HepG2 (cell line): Measurements from ENCODE around the gene TBC1D24. TPM values are rescaled to one million over a fixed set of nuclear protein-coding genes. Genes with fewer than 3 reads are reported as not detected.

Experiments
- ATAC-seq: fragments of 200-7000 bp; cut with Tn5 transposase; 3 replicates; pipeline ENCODE4 v1.9.1; 2020; ENCODE audit warnings: mild to moderate bottlenecking, moderate library complexity
- BruUV-seq: library from RNA; stranded (reverse); fragments of 400-500 nt; replicated peaks from 2 replicates; lab custom pipeline; 2021; lab: Mats Ljungman, UMichigan
- CTCF ChIA-PET: fragments of 300-600 bp; formaldehyde crosslinking; extraction: SDS; loops from one replicate; lab custom pipeline; 2021; ENCODE audit warnings: low total read pairs, inconsistent platforms, low intra/inter-chr PET ratio; lab: Yijun Ruan, JAX
- POLR2A ChIA-PET: fragments of 350-600 bp; sonication (Branson Sonifier 250); formaldehyde crosslinking; loops from one replicate; lab custom pipeline; 2020; ENCODE audit warnings: antibody characterized with exemption, inconsistent platforms; lab: Yijun Ruan, JAX
- DNase-seq: peaks from one replicate; pipeline ENCODE4 v3.0.0-alpha.2; 2015; ENCODE audit warnings: low spot score
- FAIRE-seq: peaks from 3 replicates; lab custom pipeline; 2011; peaks lifted over from hg19 to GRCh38; lab: Jason Lieb, UNC
- H2AFZ ChIP-seq: one replicate; pipeline ENCODE4 v1.6.1; 2011; ENCODE audit warnings: low read length, inconsistent platforms
- H3K27ac ChIP-seq: fragments of 300-600 bp; 3 replicates; pipeline ENCODE4 v1.8.0; 2011; ENCODE audit warnings: mixed run types, mild to moderate bottlenecking, mixed read lengths, low read length, inconsistent platforms; ENCODE audit not compliant: insufficient read depth; ENCODE audit errors: extremely low read length
- H3K27me3 ChIP-seq, 2 experiments: fragments of 200-600 bp in 1 of 2; 2 replicates in 1 of 2; 3 replicates in 1 of 2; pipeline versions ENCODE4 v1.6.0 to v1.8.0; 2011; ENCODE audit warnings: low read length in 2 of 2, mild to moderate bottlenecking in 2 of 2, moderate library complexity in 2 of 2, inconsistent platforms in 1 of 2; ENCODE audit not compliant: insufficient read depth in 2 of 2, control insufficient read depth in 1 of 2
- H3K36me3 ChIP-seq, 2 experiments: fragments of 200-600 bp in 1 of 2; replicated peaks in 1 of 2; 2 replicates in 1 of 2; 3 replicates in 1 of 2; pipeline versions ENCODE4 v1.5.1 to v1.8.0; 2011; ENCODE audit warnings: low read length in 2 of 2, inconsistent platforms in 1 of 2; ENCODE audit not compliant: insufficient read depth in 2 of 2, control insufficient read depth in 1 of 2
- H3K4me1 ChIP-seq: 2 replicates; pipeline ENCODE4 v1.5.1; 2012; ENCODE audit warnings: low read length, inconsistent platforms; ENCODE audit not compliant: insufficient read depth
- H3K4me2 ChIP-seq: 2 replicates; pipeline ENCODE4 v1.6.0; 2011; ENCODE audit warnings: low read depth, low read length, inconsistent platforms
- H3K4me3 ChIP-seq, 3 experiments: fragments of 200-600 bp in 1 of 3; sonication (generic), shearing (Covaris generic) in 1 of 3; replicated peaks in 1 of 3; 2 replicates each; pipeline ENCODE4 v1.5.1; 2011 to 2016; ENCODE audit warnings: low read length in 3 of 3, inconsistent platforms in 2 of 3, low read depth in 2 of 3, mild to moderate bottlenecking in 2 of 3, control low read depth in 1 of 3, mixed read lengths in 1 of 3; ENCODE audit not compliant: insufficient read depth in 1 of 3
- H3K79me2 ChIP-seq: one replicate; pipeline ENCODE4 v1.6.1; 2011; ENCODE audit warnings: low read length, inconsistent platforms; ENCODE audit not compliant: insufficient read depth
- H3K9ac ChIP-seq: 2 replicates; pipeline ENCODE4 v1.6.0; 2011; ENCODE audit warnings: mild to moderate bottlenecking, low read depth, low read length, inconsistent platforms; ENCODE audit not compliant: insufficient read depth
- H3K9me3 ChIP-seq: 2 replicates; pipeline ENCODE4 v1.5.1; 2012; ENCODE audit warnings: mild to moderate bottlenecking, low read length
- H4K20me1 ChIP-seq: 2 replicates; pipeline ENCODE4 v1.6.0; 2011; ENCODE audit warnings: inconsistent platforms, mild to moderate bottlenecking, low read length, moderate library complexity; ENCODE audit not compliant: insufficient read depth
- CREB1 ChIP-seq, 2 experiments: fragments of 450-650 bp in 1 of 2; IDR thresholded peaks; 2 replicates each; pipeline ENCODE4 v1.6.1; 2016 to 2017; ENCODE audit warnings: control low read depth in 1 of 2, mild to moderate bottlenecking in 1 of 2, missing compliant biosample characterization in 1 of 2, missing genetic modification characterization in 1 of 2
- FOXA3 ChIP-seq: IDR thresholded peaks from 2 replicates; pipeline ENCODE4 v1.6.1; 2016; ENCODE audit warnings: missing genetic modification reagents, missing compliant biosample characterization
- HOMEZ ChIP-seq: IDR thresholded peaks from 2 replicates; pipeline ENCODE4 v1.6.1; 2016; ENCODE audit warnings: low read depth
- IRF1 ChIP-seq: sonication (generic); formaldehyde crosslinking; IDR thresholded peaks from 2 replicates; pipeline ENCODE4 v1.4.0; 2020; ENCODE audit warnings: low read depth, mild to moderate bottlenecking, missing genetic modification reagents
- JARID2 ChIP-seq: sonication (generic); formaldehyde crosslinking; IDR thresholded peaks from 2 replicates; pipeline ENCODE4 v1.8.1; 2023; ENCODE audit warnings: missing genetic modification reagents, inconsistent platforms; ENCODE audit not compliant: insufficient replicate concordance
- SP2 ChIP-seq: sonication (generic); formaldehyde crosslinking; IDR thresholded peaks from 2 replicates; pipeline ENCODE4 v1.5.1; 2020; ENCODE audit warnings: mild to moderate bottlenecking, missing genetic modification reagents
- THAP7 ChIP-seq: sonication (generic); formaldehyde crosslinking; IDR thresholded peaks from 2 replicates; pipeline ENCODE4 v1.8.1; 2023; ENCODE audit warnings: mild to moderate bottlenecking, missing genetic modification reagents
- ZNF205 ChIP-seq: IDR thresholded peaks from 2 replicates; pipeline ENCODE4 v1.6.1; 2018; ENCODE audit warnings: missing biosample characterization, missing genetic modification reagents
- ZNF557 ChIP-seq: sonication (generic); formaldehyde crosslinking; IDR thresholded peaks from 2 replicates; pipeline ENCODE4 v1.4.0; 2020; ENCODE audit warnings: missing genetic modification reagents
- ZNF563 ChIP-seq: sonication (generic); formaldehyde crosslinking; IDR thresholded peaks from 2 replicates; pipeline ENCODE4 v1.8.0; 2022; ENCODE audit warnings: mild to moderate bottlenecking, moderate library complexity, missing genetic modification reagents
- WGBS: methylation state at CpG from one replicate; pipeline ENCODE4 v1.1.6; 2017; ENCODE audit warnings: low lambda C conversion rate; 5-methylcytosine and 5-hydroxymethylcytosine counted together
- in situ Hi-C: cut with HindIII; loops from 2 replicates; pipeline ENCODE4 v1.10.0; 2017; ENCODE audit warnings: low pct_unique_long_range_greater_than_20kb; ENCODE audit not compliant: extremely low pct_ligation_motif_present
- intact Hi-C: fragments of 100-400 bp; cut with micrococcal nuclease; formaldehyde crosslinking; loops from one replicate; pipeline ENCODE4 v1.10.0; 2022; ENCODE audit not compliant: unreplicated experiment
- polyA plus RNA-seq, 8 experiments: library from polyadenylated mRNA; depleted of rRNA in 3 of 8; stranded (reverse) in 7 of 8; unstranded in 1 of 8; fragments of >200 nt; fragmentation: Illumina TruSeq in 4 of 8; extraction: Trizol in 4 of 8; gene quantifications; 2 replicates each; pipeline versions ENCODE4 v1.2.1 to v1.2.3, GENCODE V29; 2011 to 2016; ENCODE audit warnings: low read depth in 4 of 8, missing spikeins in 1 of 8, mixed read lengths in 1 of 8; ENCODE audit not compliant: insufficient read depth in 1 of 8
- total RNA-seq, 5 experiments: library from RNA; depleted of rRNA; stranded (reverse); fragments of >200 nt; fragmentation: Illumina TruSeq; extraction: Trizol; gene quantifications; 2 replicates each; pipeline ENCODE4 v1.2.3, GENCODE V29; 2016; ENCODE audit warnings: low read depth in 1 of 5

Gene TBC1D24
- total and polyA plus RNA-seq, 2 of the 13 experiments (the other 11 are each of a cell fraction or from before 2014, with no cell fraction given), result 7.7 to 13.7 TPM

GRCh38 chr16:2495041-2495440, 20.1 kb downstream of the TBC1D24 start:
- H4K20me1 ChIP-seq, result no peaks in the 10 kb centered on the region
- no peak overlapping the region for H3K27ac ChIP-seq
- H3K4me3 ChIP-seq, result no peak overlapping the region
- H3K9me3 ChIP-seq, result no peaks in the 10 kb centered on the region
- no peak overlapping the region for H2AFZ ChIP-seq
- BruUV-seq, result no TSS peak
- H3K36me3 ChIP-seq, result peaks cover 13 to 29% of the 10 kb centered on the region in 2 experiments; a peak in 4 of 5 replicates
- H3K4me1 ChIP-seq, result peaks cover 24% of the 10 kb centered on the region
- H3K9ac ChIP-seq, result no peak overlapping the region
- POLR2A ChIA-PET, result no interaction called here
- H3K79me2 ChIP-seq, result peaks cover 5% of the 10 kb centered on the region
- WGBS, result 97% methylated on average over 5 of the region's 5 CpGs
- ATAC-seq, result no peak
- H3K4me2 ChIP-seq, result no peak overlapping the region
- in situ Hi-C loops, result no loop called here
- TF ChIP-seq ZNF557 (CRISPR knock-in tag) (no peak), THAP7 (CRISPR knock-in tag) (no peak), FOXA3 (CRISPR knock-in tag) (no peak), ZNF563 (CRISPR knock-in tag) (no peak), HOMEZ (CRISPR knock-in tag) (no peak), CREB1 (IDR thresholded peaks at IDR 0.05) (no peak), CREB1 (CRISPR knock-in tag; IDR thresholded peaks at IDR 0.05) (no peak), SP2 (CRISPR knock-in tag) (no peak), IRF1 (no peak), JARID2 (CRISPR knock-in tag) (no peak), ZNF205 (CRISPR knock-in tag) (no peak)
- TF ChIP-seq, all 625 proteins: peak for 0
- no peaks in the 10 kb centered on the region for H3K27me3 ChIP-seq
- DNase-seq (no peak), FAIRE-seq (no peak)
- intact Hi-C loops, result no loop called here
- CTCF ChIA-PET, result no interaction called here
